ENCODE results near the gene CCDC184.
"Not testable (repeated sequence)": the region's sequence is repeated elsewhere in the genome, so short reads cannot be mapped to it uniquely, and the experiment has no call there.

Gene CCDC184

DNA sequence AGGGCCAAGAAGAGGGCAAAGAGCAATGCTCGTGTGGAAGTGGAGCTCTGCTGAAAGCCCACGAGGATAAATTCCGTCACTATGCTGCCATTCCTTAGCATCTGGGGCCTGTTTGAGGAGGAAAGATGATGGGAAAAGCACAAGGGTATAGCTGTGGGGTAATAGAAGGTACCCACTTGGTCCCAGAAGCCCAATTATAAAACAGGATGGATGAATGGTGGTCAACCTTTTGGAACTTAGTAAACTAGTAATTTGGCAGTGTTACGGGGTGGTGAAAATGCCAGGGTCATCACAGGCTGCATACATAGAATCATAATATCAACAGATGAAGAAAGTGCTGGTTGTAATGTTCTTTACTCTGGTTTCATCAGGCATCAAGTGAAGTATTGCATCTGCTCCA, 19.7 kb downstream of the CCDC184 start, which contains the start of gene OR10AD1:
Gene OR10AD1, minus strand, starts transcription at position 101 of the 400 bp plus-strand sequence. Its CDS starts 0 bp downstream, at position 101.
- DNase-seq (ENCODE audit: low read depth): no peak

DNA sequence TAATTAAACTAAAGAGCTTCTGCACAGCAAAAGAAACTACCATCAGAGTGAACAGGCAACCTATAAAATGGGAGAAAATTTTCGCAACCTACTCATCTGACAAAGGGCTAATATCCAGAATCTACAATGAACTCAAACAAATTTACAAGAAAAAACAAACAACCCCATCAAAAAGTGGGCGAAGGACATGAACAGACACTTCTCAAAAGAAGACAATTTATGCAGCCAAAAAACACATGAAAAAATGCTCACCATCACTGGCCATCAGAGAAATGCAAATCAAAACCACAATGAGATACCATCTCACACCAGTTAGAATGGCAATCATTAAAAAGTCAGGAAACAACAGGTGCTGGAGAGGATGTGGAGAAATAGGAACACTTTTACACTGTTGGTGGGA, 26.1 kb downstream of the CCDC184 start:
- DNase-seq (ENCODE audit: low read depth): not testable (repeated sequence)

DNA sequence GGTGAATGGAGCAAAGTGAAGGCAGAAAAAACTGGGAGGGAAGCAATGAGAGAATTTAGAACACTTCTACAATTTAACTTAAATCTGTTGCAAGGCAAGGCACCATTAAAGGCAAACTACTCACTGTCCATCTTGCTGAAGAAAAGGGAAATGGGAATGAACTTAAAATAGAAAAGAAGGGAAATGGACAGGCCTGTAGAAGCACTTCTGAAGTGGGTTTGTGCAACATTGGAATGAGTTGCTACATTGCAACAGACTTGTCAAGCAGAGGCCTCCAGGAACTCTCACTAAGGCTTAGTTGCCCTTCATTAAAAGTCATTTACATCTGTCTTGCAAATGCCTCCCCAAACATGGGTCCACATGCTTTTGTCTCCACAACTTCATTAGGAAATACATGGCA, 33.3 kb downstream of the CCDC184 start:
- DNase-seq (ENCODE audit: low read depth): peak; percentile 61

DNA sequence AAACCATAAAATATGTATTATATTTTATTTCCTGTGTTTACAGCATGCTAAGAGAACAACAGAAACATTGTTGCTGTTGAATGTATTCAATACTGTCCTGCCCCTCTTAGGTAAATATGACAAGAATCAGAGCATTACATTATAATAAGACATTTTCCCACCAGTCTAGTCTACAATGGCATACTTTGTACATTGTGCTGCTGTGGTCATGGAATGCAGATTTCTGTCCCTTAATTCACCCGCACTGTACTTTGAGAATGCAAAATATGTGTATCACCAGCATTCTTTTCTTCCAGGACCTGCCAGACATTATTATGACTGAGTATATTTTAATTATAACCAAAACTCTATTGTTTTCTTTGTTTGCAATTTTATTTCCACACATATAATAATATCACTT, 36.2 kb downstream of the CCDC184 start:
- DNase-seq (ENCODE audit: low read depth): no peak

DNA sequence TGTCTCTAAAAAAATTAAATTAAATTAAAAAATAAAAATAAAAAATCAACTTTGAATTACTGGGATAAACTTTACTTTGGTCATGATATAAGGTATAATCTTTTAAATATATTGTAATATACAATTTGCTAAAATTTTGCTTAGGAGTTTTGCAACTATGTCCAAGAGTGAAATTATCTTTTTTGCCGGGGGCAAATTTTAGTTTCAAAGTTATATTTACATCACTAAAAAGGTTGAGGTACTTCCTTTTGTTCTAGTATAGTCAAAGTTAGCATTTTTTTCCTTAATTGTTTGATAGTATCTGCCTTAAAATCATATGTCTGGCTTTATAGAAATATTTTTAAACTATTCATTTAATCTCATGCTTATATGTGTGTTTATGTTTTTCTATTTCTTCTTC, 37.3 kb downstream of the CCDC184 start:
- no peak for DNase-seq (ENCODE audit: low read depth)

DNA sequence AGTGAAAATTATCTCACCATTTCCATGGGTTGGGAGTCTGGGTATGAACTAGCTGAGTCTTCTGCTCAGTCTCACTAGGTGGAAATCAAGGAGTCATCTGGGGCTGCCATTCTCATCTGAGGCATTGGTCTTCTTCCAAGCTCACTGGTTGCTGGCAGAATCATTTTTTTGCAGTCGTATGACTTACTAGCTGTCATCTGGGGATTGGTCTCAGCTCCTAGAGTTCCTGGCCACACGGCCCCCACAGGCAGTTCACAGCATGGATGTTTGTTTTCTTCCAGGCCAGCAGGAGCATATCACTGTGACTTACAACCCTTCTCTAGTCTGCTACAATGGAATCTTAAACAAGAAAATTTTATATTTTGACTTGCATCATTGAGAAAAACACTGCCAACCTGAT, 38.2 kb downstream of the CCDC184 start:
- no peak for DNase-seq (ENCODE audit: low read depth)

DNA sequence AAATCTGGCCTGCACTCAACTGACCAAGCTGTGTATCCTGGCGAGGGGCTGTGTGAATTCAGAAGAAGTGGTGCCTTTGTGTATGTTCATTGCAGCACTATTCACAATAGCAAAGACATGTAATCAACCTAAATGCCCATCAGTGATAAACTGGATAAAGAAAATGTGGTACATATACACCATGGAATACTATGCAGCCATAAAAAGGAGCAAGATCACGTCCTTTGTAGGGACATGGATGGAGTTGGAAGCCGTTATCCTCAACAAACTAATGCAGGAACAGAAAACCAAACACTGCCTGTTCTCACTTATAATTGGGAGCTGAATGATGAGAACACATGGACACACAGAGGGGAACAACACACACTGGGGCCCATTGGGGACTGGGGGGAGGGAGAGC, 41.1 kb downstream of the CCDC184 start:
- DNase-seq (ENCODE audit: low read depth): not testable (repeated sequence)

DNA sequence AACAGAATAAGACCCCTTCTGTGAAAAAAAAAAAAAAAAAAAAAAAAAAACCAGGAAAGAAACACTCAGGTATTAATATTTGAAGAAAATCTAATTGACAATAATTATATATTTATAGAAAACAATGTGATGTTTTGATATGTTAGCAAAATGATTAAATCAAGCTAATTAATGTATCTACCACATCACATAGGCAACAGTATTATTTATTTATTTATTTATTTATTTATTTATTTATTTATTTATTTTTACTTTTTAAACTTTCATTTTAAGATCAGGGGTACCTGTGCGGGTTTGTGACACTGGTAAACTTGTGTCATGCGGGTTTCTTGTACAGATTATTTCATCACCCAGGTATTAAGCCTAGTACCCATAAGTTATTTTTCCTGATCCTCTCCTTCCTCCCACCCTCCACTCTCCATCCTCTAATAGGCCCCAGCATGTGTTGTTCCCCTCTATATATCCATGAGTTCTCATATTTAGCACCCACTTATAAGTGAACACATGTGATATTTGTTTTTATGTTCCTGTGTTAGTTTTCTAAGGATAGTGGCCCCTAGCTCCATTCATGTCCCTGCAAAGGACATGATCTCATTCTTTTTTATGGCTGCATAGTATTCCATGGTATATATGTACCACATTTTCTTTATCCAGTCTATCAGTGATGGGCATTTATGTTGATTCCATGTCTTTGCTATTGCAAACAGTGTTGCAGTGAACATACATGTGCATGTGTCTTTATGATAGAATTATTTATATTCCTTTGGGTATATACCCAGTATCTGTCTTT, 47.9 kb downstream of the CCDC184 start:
- not testable (repeated sequence) for DNase-seq (ENCODE audit: low read depth)
